Measurements from ENCODE around the gene LIFR.

The LIFR gene

GRCh38 chr5:38506302-38506701 is 50.1 kb downstream of the LIFR start:
- DNase-seq, result no peak

GRCh38 chr5:38500573-38501260 is 55.7 kb downstream of the LIFR start:
- DNase-seq, result no peak

GRCh38 chr5:38497946-38498345 is 58.5 kb downstream of the LIFR start:
- DNase-seq, result no peak

- no peak for DNase-seq
Measured at GRCh38 chr5:38494763-38495162, 61.7 kb downstream of the LIFR start.

- DNase-seq, result no peak
Measured at GRCh38 chr5:38494175-38494574, 62.3 kb downstream of the LIFR start.

- no peak for DNase-seq
Measured at GRCh38 chr5:38483805-38484398, 72.5 kb downstream of the LIFR start.

- no peak for DNase-seq
Measured at GRCh38 chr5:38479315-38479904, 77.0 kb downstream of the LIFR start.

GRCh38 chr5:38478878-38479277 is 77.6 kb downstream of the LIFR start:
- no peak for DNase-seq

- no peak for DNase-seq
Measured at GRCh38 chr5:38478166-38478565, 78.3 kb downstream of the LIFR start.

GRCh38 chr5:38473008-38473407 is 83.4 kb downstream of the LIFR start:
- DNase-seq, result no peak

GRCh38 chr5:38472541-38472940 is 83.9 kb downstream of the LIFR start:
- DNase-seq, result no peak

GRCh38 chr5:38471709-38472108 is 84.7 kb downstream of the LIFR start:
- DNase-seq, result no peak

GRCh38 chr5:38469707-38470267 is 86.7 kb downstream of the LIFR start:
- DNase-seq, result no peak

GRCh38 chr5:38468978-38469706 is 87.3 kb downstream of the LIFR start:
- no peak for DNase-seq

GRCh38 chr5:38468202-38468673 is 88.2 kb downstream of the LIFR start:
- no peak for DNase-seq

- no peak for DNase-seq
Measured at GRCh38 chr5:38467353-38468040, 88.9 kb downstream of the LIFR start.

- DNase-seq, result no peak
Measured at GRCh38 chr5:38466424-38467189, 89.8 kb downstream of the LIFR start.

GRCh38 chr5:38465702-38466423 is 90.6 kb downstream of the LIFR start:
- no peak for DNase-seq

GRCh38 chr5:38465061-38465460 is 91.4 kb downstream of the LIFR start:
- no peak for DNase-seq

- DNase-seq, result no peak
Measured at GRCh38 chr5:38463634-38464521, 92.6 kb downstream of the LIFR start.

Measured in activated CD4-positive, alpha-beta T cell treated with anti-CD3 and anti-CD28 coated beads, Interleukin-2, amount 50 U/mL, for 16 hours (primary cell).